HG02610 (cell line): ENCODE data around the gene UBE2E1.
"Not testable (repeated sequence)": the region's sequence is repeated elsewhere in the genome, so short reads cannot be mapped to it uniquely, and the experiment has no call there.

Experiments used
- ATAC-seq: cut with Tn5 transposase; IDR thresholded peaks from one replicate; pipeline ENCODE4 v1.9.1; 2021; ENCODE audit warnings: mild to moderate bottlenecking, moderate library complexity; ENCODE audit not compliant: unreplicated experiment

Gene UBE2E1

GRCh38 chr3:23913873-23914743 is 108.4 kb downstream of the UBE2E1 start:
- no peak for ATAC-seq

GRCh38 chr3:23915537-23916108 is 109.9 kb downstream of the UBE2E1 start:
- ATAC-seq, result no peak

GRCh38 chr3:23916152-23916885 is 110.6 kb downstream of the UBE2E1 start:
- peak; percentile 45 for ATAC-seq

- ATAC-seq, result peak; percentile 95
Observed at GRCh38 chr3:23916886-23917678, 111.3 kb downstream of the UBE2E1 start, which contains the start of the genes NKIRAS1 and RPL15. NKIRAS1 (minus strand) TSS chr3:23916990; CDS start chr3:23910904, 6,086 bp downstream. RPL15 (plus strand) TSS chr3:23917132; CDS start chr3:23917860, 728 bp downstream.

- ATAC-seq, result not testable (repeated sequence)
Observed at GRCh38 chr3:23917679-23918303, 112.0 kb downstream of the UBE2E1 start.

- ATAC-seq, result not testable (repeated sequence)
Observed at GRCh38 chr3:23918331-23918730, 112.6 kb downstream of the UBE2E1 start.

GRCh38 chr3:23919628-23920027 is 113.9 kb downstream of the UBE2E1 start:
- ATAC-seq, result no peak

- ATAC-seq, result no peak
Observed at GRCh38 chr3:23920151-23920655, 114.4 kb downstream of the UBE2E1 start.

- ATAC-seq, result no peak
Observed at GRCh38 chr3:23921052-23921511, 115.3 kb downstream of the UBE2E1 start.

GRCh38 chr3:23923786-23924185 is 118.0 kb downstream of the UBE2E1 start:
- ATAC-seq, result no peak

- ATAC-seq, result no peak
Observed at GRCh38 chr3:23926246-23926645, 120.5 kb downstream of the UBE2E1 start.

- no peak for ATAC-seq
Observed at GRCh38 chr3:23926736-23927135, 121.0 kb downstream of the UBE2E1 start.

- no peak for ATAC-seq
Observed at GRCh38 chr3:23928524-23928923, 122.8 kb downstream of the UBE2E1 start.

- ATAC-seq, result no peak
Observed at GRCh38 chr3:23931597-23931996, 125.8 kb downstream of the UBE2E1 start.

- ATAC-seq, result no peak
Observed at GRCh38 chr3:23932571-23932970, 126.8 kb downstream of the UBE2E1 start.

GRCh38 chr3:23934253-23934652 is 128.5 kb downstream of the UBE2E1 start:
- ATAC-seq, result no peak

- ATAC-seq, result no peak
Observed at GRCh38 chr3:23937296-23937695, 131.5 kb downstream of the UBE2E1 start.

- no peak for ATAC-seq
Observed at GRCh38 chr3:23938688-23939087, 132.9 kb downstream of the UBE2E1 start.

- ATAC-seq, result no peak
Observed at GRCh38 chr3:23940775-23941174, 135.0 kb downstream of the UBE2E1 start.
